GM23338 (cell line): ENCODE data around the gene EMC1. TPM values are rescaled to one million over a fixed set of nuclear protein-coding genes. Genes with fewer than 3 reads are reported as not detected.

Source experiments
- ATAC-seq: fragments of 200-7000 bp; cut with Tn5 transposase; 3 replicates; pipeline ENCODE4 v1.9.1; 2020
- DNase-seq: peaks from one replicate; pipeline ENCODE4 v3.0.0-alpha.2; 2015; ENCODE audit warnings: low spot score
- H2AFZ ChIP-seq: fragments of 200-600 bp; sonication (generic); 2 replicates; pipeline ENCODE4 v1.8.0; 2016; ENCODE audit warnings: antibody characterized with exemption, mild to moderate bottlenecking, moderate library complexity
- H3F3A ChIP-seq: fragments of 200-600 bp; sonication (generic); replicated peaks from 2 replicates; pipeline ENCODE4 v1.8.0; 2017; ENCODE audit warnings: antibody characterized with exemption, mixed run types, low read depth
- H3K27ac ChIP-seq: fragments of 200-600 bp; sonication (generic); 2 replicates; pipeline ENCODE4 v1.6.1; 2016; ENCODE audit warnings: low read depth
- H3K27me3 ChIP-seq: fragments of 200-600 bp; sonication (generic); 2 replicates; pipeline ENCODE4 v1.8.0; 2016; ENCODE audit warnings: mild to moderate bottlenecking, mixed run types, moderate library complexity; ENCODE audit not compliant: insufficient read depth
- H3K36me3 ChIP-seq: fragments of 200-600 bp; sonication (generic); 2 replicates; pipeline ENCODE4 v1.8.0; 2016; ENCODE audit warnings: mild to moderate bottlenecking; ENCODE audit not compliant: insufficient read depth
- H3K4me1 ChIP-seq: fragments of 200-600 bp; sonication (generic); 2 replicates; pipeline ENCODE4 v1.8.0; 2016; ENCODE audit warnings: mild to moderate bottlenecking, moderate library complexity; ENCODE audit not compliant: insufficient read depth
- H3K4me2 ChIP-seq: fragments of 200-600 bp; sonication (generic); 2 replicates; pipeline ENCODE4 v1.7.1; 2017; ENCODE audit warnings: mixed run types
- H3K4me3 ChIP-seq: fragments of 200-600 bp; sonication (generic); 2 replicates; pipeline ENCODE4 v1.6.1; 2016; ENCODE audit warnings: mixed run types
- H3K79me2 ChIP-seq: fragments of 200-600 bp; sonication (generic); replicated peaks from 2 replicates; pipeline ENCODE4 v1.8.0; 2017; ENCODE audit warnings: mild to moderate bottlenecking; ENCODE audit not compliant: insufficient read depth
- H3K9me2 ChIP-seq: fragments of 200-600 bp; sonication (generic); 2 replicates; pipeline ENCODE4 v1.8.0; 2017; ENCODE audit not compliant: insufficient read depth
- H4K20me1 ChIP-seq: fragments of 200-600 bp; sonication (generic); replicated peaks from 2 replicates; pipeline ENCODE4 v1.8.0; 2017; ENCODE audit warnings: mild to moderate bottlenecking; ENCODE audit not compliant: insufficient read depth
- H3K27ac Mint-ChIP-seq: 2 replicates; pipeline ENCODE4 v1.8.0; 2020; ENCODE audit warnings: inconsistent platforms, mild to moderate bottlenecking, moderate library complexity, mixed read lengths
- H3K27me3 Mint-ChIP-seq: 3 replicates; pipeline ENCODE4 v1.8.0; 2022; ENCODE audit warnings: low read depth, mild to moderate bottlenecking, moderate library complexity, mixed read lengths, inconsistent platforms; ENCODE audit not compliant: insufficient read depth, poor library complexity
- H3K36me3 Mint-ChIP-seq: 3 replicates; pipeline ENCODE4 v1.8.0; 2021; ENCODE audit warnings: low read depth, mild to moderate bottlenecking, inconsistent platforms, moderate library complexity, mixed read lengths
- H3K4me1 Mint-ChIP-seq: 3 replicates; pipeline ENCODE4 v1.8.0; 2020; ENCODE audit warnings: mild to moderate bottlenecking, inconsistent platforms, mixed read lengths
- H3K4me3 Mint-ChIP-seq: 3 replicates; pipeline ENCODE4 v1.8.0; 2021; ENCODE audit warnings: moderate library complexity, mild to moderate bottlenecking, inconsistent platforms, mixed read lengths
- H3K9me3 Mint-ChIP-seq: 3 replicates; pipeline ENCODE4 v1.8.0; 2020; ENCODE audit warnings: moderate library complexity, mild to moderate bottlenecking, inconsistent platforms, mixed read lengths
- CREB1 ChIP-seq: fragments of 250-450 bp; sonication (Bioruptor Pico); IDR thresholded peaks from 2 replicates; pipeline ENCODE4 v1.5.0; 2020; ENCODE audit warnings: low read depth, mild to moderate bottlenecking, moderate library complexity
- JUNB ChIP-seq: IDR thresholded peaks from one replicate; pipeline ENCODE4 v1.6.1; 2016; ENCODE audit warnings: antibody characterized with exemption; ENCODE audit not compliant: unreplicated experiment
- NANOG ChIP-seq: IDR thresholded peaks from 2 replicates; pipeline ENCODE4 v1.6.1; 2016; ENCODE audit warnings: antibody characterized with exemption, borderline replicate concordance
- POLR2AphosphoS5 ChIP-seq: IDR thresholded peaks from 2 replicates; pipeline ENCODE4 v1.6.1; 2016; ENCODE audit warnings: antibody characterized with exemption, low read depth
- REST ChIP-seq: IDR thresholded peaks from one replicate; pipeline ENCODE4 v1.6.1; 2018; ENCODE audit warnings: antibody characterized with exemption; ENCODE audit not compliant: unreplicated experiment
- STAT1 ChIP-seq: IDR thresholded peaks from one replicate; pipeline ENCODE4 v1.6.1; 2016; ENCODE audit warnings: antibody characterized with exemption; ENCODE audit not compliant: unreplicated experiment
- ZNF114 ChIP-seq: fragments of 250-450 bp; sonication (Bioruptor Pico); IDR thresholded peaks from 2 replicates; pipeline ENCODE4 v1.5.0; 2020; ENCODE audit warnings: mild to moderate bottlenecking, moderate library complexity
- ZNF331 ChIP-seq: fragments of 250-450 bp; sonication (Bioruptor Pico); IDR thresholded peaks from 2 replicates; pipeline ENCODE4 v1.5.0; 2020; ENCODE audit warnings: low read depth, mild to moderate bottlenecking, moderate library complexity
- ZNF462 ChIP-seq: fragments of 250-450 bp; sonication (Bioruptor Pico); IDR thresholded peaks from 2 replicates; pipeline ENCODE4 v1.5.0; 2020; ENCODE audit warnings: mild to moderate bottlenecking, moderate library complexity
- polyA plus RNA-seq: library from polyadenylated mRNA; unstranded; fragments of >200 nt; fragmentation: Nextera tagmentation; extraction: Ambion mirVana; gene quantifications from 2 replicates; pipeline ENCODE4 v1.2.1, GENCODE V29; 2016
- total RNA-seq: library from RNA; depleted of rRNA; stranded (reverse); fragments of >200 nt; shearing (Covaris generic); gene quantifications from 2 replicates; pipeline ENCODE4 v1.2.3, GENCODE V29; 2014

The EMC1 gene
- total and polyA plus RNA-seq, 2 experiments from 2014 or later: 17.6 to 53.0 TPM

GRCh38 chr1:19193004-19193403 is 58.3 kb downstream of the EMC1 start (continued):
- TF ChIP-seq ZNF462 (no peak), ZNF331 (CRISPR knock-in tag) (no peak), POLR2AphosphoS5 (no peak), STAT1 (no peak), CREB1 (CRISPR knock-in tag) (no peak), REST (no peak)

- H3K27ac ChIP-seq: no peak overlapping the region
- H3K9me2 ChIP-seq: no peaks in the 10 kb centered on the region
- ATAC-seq: no peak
- H3K4me1 ChIP-seq: no peaks in the 10 kb centered on the region; the same call in 1 of the 2 replicates
- Mint-ChIP-seq H3K4me3 (no peak overlapping the region), H3K36me3 (peaks cover 80% of the 10 kb centered on the region), H3K9me3 (no peaks in the 10 kb centered on the region), H3K4me1 (peaks cover 12% of the 10 kb centered on the region), H3K27me3 (peaks cover 4% of the 10 kb centered on the region), H3K27ac (no peak overlapping the region)
- H3K79me2 ChIP-seq: peaks cover 52% of the 10 kb centered on the region
- no peaks in the 10 kb centered on the region for H3F3A ChIP-seq
- DNase-seq: no peak
- H2AFZ ChIP-seq: no peak overlapping the region
- peaks cover 33% of the 10 kb centered on the region for H4K20me1 ChIP-seq
- no peak overlapping the region for H3K4me3 ChIP-seq
- no peak overlapping the region for H3K4me2 ChIP-seq
- H3K27me3 ChIP-seq: no peaks in the 10 kb centered on the region
- peaks cover 72% of the 10 kb centered on the region for H3K36me3 ChIP-seq
- TF ChIP-seq CREB1 (CRISPR knock-in tag) (no peak), REST (no peak), ZNF331 (CRISPR knock-in tag) (no peak), ZNF114 (CRISPR knock-in tag) (no peak), NANOG (no peak), STAT1 (no peak), JUNB (no peak)
These were observed 59.5 kb downstream of the EMC1 start for GRCh38 chr1:19191811-19192210.
